AG10803 (cell line): ENCODE data around the gene ADAM23.
A peak's percentile ranks its signal among the peaks of the same experiment; 100 is the strongest.

Source experiments
- DNase-seq: peaks from one replicate; pipeline ENCODE4 v3.0.0; 2010; ENCODE audit warnings: low read depth
- H3K4me3 ChIP-seq: 2 replicates; pipeline ENCODE4 v1.5.1; 2011; ENCODE audit warnings: mild to moderate bottlenecking, low read length, control low read depth
- TF ChIP-seq, protein P1 (sequence below): conservative IDR thresholded peaks from 2 replicates; pipeline ENCODE4 v1.5.1; 2011; ENCODE audit warnings: mild to moderate bottlenecking, low read length, control low read depth, inconsistent platforms

Gene ADAM23

DNA sequence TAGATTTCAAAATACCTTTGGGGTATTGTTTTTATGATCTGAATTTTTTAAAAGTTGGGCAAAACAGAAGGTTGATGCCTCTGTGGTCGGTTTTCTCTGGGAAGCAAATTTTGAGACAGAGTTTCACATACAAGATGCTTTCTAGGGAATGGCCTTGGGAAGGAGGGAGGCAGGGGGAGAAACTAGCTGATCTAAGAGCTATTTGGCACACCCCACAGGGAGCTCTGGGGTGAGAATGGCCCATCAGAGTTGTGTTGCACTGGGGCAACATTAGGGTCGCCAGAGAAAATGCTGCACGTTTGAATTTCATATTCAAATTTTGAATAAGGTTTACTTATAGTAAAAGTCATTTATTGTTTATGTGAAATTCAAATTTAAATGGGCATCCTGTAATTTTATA, 11.9 kb upstream of the ADAM23 start:
- H3K4me3 ChIP-seq, result no peak overlapping the region
- TF ChIP-seq, protein P1, sequence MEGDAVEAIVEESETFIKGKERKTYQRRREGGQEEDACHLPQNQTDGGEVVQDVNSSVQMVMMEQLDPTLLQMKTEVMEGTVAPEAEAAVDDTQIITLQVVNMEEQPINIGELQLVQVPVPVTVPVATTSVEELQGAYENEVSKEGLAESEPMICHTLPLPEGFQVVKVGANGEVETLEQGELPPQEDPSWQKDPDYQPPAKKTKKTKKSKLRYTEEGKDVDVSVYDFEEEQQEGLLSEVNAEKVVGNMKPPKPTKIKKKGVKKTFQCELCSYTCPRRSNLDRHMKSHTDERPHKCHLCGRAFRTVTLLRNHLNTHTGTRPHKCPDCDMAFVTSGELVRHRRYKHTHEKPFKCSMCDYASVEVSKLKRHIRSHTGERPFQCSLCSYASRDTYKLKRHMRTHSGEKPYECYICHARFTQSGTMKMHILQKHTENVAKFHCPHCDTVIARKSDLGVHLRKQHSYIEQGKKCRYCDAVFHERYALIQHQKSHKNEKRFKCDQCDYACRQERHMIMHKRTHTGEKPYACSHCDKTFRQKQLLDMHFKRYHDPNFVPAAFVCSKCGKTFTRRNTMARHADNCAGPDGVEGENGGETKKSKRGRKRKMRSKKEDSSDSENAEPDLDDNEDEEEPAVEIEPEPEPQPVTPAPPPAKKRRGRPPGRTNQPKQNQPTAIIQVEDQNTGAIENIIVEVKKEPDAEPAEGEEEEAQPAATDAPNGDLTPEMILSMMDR, result no peak
- no peak for DNase-seq

DNA sequence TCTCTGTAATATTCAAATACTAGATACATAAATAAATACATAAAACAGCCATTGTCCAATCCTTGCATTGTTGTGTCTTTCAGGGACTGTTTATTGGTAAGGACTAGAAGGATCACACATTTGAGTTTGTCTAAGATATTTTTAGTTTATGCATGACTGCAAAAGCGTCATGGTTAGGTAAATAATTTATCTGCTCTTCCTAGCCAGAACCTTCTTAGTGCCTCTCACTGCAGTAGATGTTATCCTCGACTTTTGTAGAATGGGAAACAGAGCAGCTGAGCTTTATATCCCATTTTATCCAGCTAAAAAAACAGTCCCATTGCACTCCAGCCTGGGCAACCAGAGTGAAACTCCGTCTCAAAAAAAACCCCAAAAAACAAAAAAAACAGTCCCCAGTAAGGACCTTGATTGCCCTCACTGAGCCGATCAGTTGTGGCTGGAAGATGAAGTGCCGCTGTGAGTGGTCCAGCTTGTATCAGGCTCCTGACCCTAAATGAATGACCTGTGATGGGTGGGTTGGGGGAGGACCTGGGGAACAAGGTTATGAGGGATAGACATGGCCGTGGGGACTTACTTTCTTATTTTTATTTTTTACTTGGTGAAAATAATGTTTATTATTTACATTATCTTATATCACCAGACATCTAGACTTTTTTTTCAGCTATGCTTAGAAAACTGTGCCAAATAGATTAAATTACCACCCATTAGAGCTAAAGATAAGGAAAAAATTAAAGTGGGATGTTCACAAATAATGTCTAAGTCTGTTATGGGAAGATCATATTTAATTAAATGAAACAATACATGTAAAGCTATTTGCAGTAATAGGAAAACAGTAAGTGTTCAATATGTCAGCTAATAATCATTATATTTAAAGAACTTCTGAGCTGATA, 10.9 kb upstream of the ADAM23 start:
- DNase-seq, result no peak
- TF ChIP-seq, protein P1, result no peak
- no peak overlapping the region for H3K4me3 ChIP-seq

DNA sequence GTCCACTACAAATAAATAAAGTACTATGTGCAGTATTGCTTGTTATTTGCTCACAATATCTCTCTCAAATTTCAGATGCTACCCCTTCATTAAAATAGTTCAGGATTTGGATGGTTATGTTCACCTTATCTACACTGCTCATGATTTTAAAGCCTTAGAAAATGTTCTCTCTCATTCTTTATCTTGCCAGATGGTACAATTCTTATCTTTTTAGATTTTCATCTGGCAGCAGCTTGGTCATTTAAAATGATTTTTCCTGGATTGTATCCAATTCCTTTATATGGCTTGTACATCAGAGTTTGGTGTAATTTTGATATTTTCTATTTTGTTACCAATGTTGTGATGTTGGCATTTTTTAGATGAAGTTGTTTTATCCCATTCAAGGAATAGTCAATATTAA, 10.1 kb upstream of the ADAM23 start:
- TF ChIP-seq, protein P1, result no peak
- DNase-seq, result no peak
- H3K4me3 ChIP-seq, result no peak overlapping the region

DNA sequence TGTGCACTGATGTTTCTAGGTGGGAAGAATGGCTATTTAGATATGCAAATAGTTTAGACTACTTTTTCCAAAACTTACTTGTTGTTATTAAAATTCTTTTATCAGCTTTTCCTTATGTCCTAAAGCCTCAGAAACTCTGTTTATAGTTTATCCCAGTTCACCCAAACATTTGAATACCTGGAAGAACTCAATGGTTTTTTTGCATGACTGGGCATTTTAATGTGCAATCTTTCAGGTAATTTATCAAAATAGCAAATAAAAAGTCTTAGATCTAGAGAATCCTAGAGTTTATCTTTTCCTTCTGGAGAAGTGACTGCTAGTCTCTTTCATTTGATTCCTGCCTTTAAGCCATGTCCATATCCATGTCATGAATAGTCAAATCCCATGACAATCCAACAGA, 9.6 kb upstream of the ADAM23 start:
- no peak for DNase-seq
- TF ChIP-seq, protein P1, result no peak

DNA sequence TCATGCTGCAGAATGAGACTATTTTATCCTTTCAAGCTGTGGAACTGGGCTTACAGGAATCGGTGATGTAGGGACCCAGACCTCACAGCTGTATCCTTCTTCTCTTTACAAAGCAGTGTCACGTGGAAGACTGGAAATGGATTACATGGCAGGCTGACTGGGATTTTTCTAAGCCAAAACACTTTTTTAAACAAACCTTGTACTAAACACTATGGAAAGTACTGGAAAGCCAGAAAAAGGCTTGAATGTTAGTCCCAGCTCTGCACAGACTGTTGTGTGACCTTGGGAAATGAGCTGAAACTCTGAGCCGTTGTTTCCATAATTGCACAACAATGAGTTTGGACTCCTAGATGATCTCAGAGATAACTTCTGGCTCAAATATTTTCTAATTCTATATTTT, 7.6 kb upstream of the ADAM23 start:
- TF ChIP-seq, protein P1, result no peak
- DNase-seq, result no peak
- no peak overlapping the region for H3K4me3 ChIP-seq

More for the DNA sequence above, 9.6 kb upstream of the ADAM23 start:
- no peak overlapping the region for H3K4me3 ChIP-seq

DNA sequence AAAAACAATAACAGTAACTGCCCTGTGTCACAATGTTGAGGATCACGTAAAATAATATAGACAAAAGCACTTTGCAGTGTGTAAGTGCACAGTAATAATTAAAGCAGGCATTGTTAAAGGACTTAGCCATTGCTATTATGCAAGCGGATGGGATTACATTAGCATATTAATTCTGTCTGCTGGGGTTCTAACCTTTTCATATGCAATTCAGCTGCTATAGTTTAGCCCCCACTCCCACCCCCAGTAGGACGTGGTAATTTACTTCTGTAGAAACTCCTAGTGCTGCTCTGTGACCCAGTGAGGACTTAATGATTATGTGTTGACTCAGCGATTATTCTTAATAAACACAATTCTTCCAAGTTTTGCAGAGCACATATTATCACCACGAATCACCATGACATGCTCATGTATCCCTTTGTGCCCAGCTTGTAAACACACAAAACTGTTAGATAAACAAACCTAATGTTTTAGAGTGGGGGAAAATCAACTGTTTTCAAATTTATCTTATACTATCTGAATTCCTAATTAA, 5.1 kb upstream of the ADAM23 start:
- H3K4me3 ChIP-seq, result no peak overlapping the region
- DNase-seq, result no peak
- TF ChIP-seq, protein P1, result no peak

DNA sequence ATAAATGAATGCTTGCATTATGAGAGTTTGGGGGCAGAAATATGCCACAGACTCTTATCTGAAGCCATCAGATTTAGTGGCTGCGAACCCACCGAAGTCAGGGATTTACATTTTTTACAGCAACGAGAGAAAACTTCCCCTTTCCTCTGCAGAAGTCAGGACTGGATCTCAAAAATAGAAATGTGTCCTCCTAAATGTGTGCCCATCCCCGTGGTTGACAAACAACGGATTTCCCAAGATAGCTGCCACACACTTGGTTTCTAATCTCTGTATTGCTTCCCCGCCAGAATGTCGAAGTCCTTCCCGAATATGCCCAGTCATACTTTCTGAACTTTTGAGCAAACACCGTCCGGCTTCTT, 879 bp upstream of the ADAM23 start:
- DNase-seq, result no peak
- H3K4me3 ChIP-seq, result peak overlapping the region; percentile 55
- TF ChIP-seq, protein P1, result no peak
